HCT116 (cell line): Measurements from ENCODE around the gene PIK3IP1. TPM values are rescaled to one million over a fixed set of nuclear protein-coding genes. Genes with fewer than 3 reads are reported as not detected.

Source experiments
- ATAC-seq: fragments of 200-7000 bp; cut with Tn5 transposase; 2 replicates; pipeline ENCODE4 v1.9.1; 2020; ENCODE audit warnings: mild to moderate bottlenecking, moderate library complexity
- BruUV-seq: library from RNA; stranded (reverse); fragments of 400-500 nt; replicated peaks from 2 replicates; lab custom pipeline; 2021; lab: Mats Ljungman, UMichigan
- CTCF ChIA-PET: fragments of 300-600 bp; sonication (Branson Sonifier 250); formaldehyde crosslinking; loops from one replicate; lab custom pipeline; 2021; ENCODE audit warnings: antibody characterized with exemption; lab: Charles Lee
- POLR2A ChIA-PET: fragments of 300-600, 350-600 bp; sonication (Branson Sonifier 250); formaldehyde crosslinking; loops from one replicate; lab custom pipeline; 2021; ENCODE audit warnings: antibody characterized with exemption; lab: Charles Lee
- RAD21 ChIA-PET, 2 experiments: fragments of 300-600 bp; sonication (Branson Sonifier 250); formaldehyde crosslinking; loops; one replicate each; lab custom pipeline; 2023; ENCODE audit warnings: low total read pairs in 2 of 2; ENCODE audit not compliant: uncharacterized antibody in 2 of 2, unreplicated experiment in 2 of 2, low non-redundant PET in 1 of 2; lab: Charles Lee
- DNase-seq: peaks from one replicate; pipeline ENCODE4 v3.0.0-alpha.2; 2010; ENCODE audit warnings: low read depth, low spot score
- H2AFZ ChIP-seq: fragments of 200-600 bp; shearing (Covaris generic), sonication (generic); 2 replicates; pipeline ENCODE4 v1.6.1; 2017; ENCODE audit warnings: low read depth, mixed run types, mixed read lengths, antibody characterized with exemption, low read length; ENCODE audit not compliant: poor library complexity, severe bottlenecking
- H3K27ac ChIP-seq: 2 replicates; pipeline ENCODE4 v1.5.1; 2012; ENCODE audit warnings: low read depth, low read length
- H3K27me3 ChIP-seq: fragments of 200-600 bp; sonication (generic); 2 replicates; pipeline ENCODE4 v1.6.1; 2016; ENCODE audit warnings: mixed run types, low read length, mixed read lengths; ENCODE audit not compliant: insufficient read depth
- H3K36me3 ChIP-seq, 2 experiments: fragments of 200-500 bp in 1 of 2; fragments of 200-600 bp in 1 of 2; sonication (Bioruptor generic) in 1 of 2; sonication (generic) in 1 of 2; 2 replicates each; pipeline versions ENCODE4 v1.5.1 to v1.6.1; 2014 to 2016; ENCODE audit warnings: low read length in 2 of 2, inconsistent platforms in 1 of 2, mixed read lengths in 1 of 2, mixed run types in 1 of 2; ENCODE audit not compliant: insufficient read depth in 2 of 2, control insufficient read depth in 1 of 2
- H3K4me1 ChIP-seq, 2 experiments: fragments of 200-600 bp in 1 of 2; sonication (generic) in 1 of 2; 2 replicates each; pipeline versions ENCODE4 v1.5.1 to v1.6.1; 2012 to 2017; ENCODE audit warnings: low read length in 2 of 2, inconsistent platforms in 1 of 2, mild to moderate bottlenecking in 1 of 2, mixed read lengths in 1 of 2, mixed run types in 1 of 2, moderate library complexity in 1 of 2; ENCODE audit not compliant: insufficient read depth in 2 of 2, control insufficient read depth in 1 of 2
- H3K4me2 ChIP-seq: fragments of 200-600 bp; sonication (generic); 2 replicates; pipeline ENCODE4 v1.6.1; 2017; ENCODE audit warnings: mixed run types, low read length, mixed read lengths
- H3K4me3 ChIP-seq, 2 experiments: fragments of 200-600 bp in 1 of 2; sonication (generic) in 1 of 2; replicated peaks in 1 of 2; 2 replicates each; pipeline ENCODE4 v1.5.1; 2011 to 2016; ENCODE audit warnings: low read length in 2 of 2, control low read depth in 1 of 2, low read depth in 1 of 2, mild to moderate bottlenecking in 1 of 2, mixed read lengths in 1 of 2, mixed run types in 1 of 2
- H3K79me2 ChIP-seq: fragments of 200-600 bp; sonication (generic); 2 replicates; pipeline ENCODE4 v1.6.1; 2017; ENCODE audit warnings: mild to moderate bottlenecking, mixed run types, low read length, moderate library complexity, mixed read lengths; ENCODE audit not compliant: insufficient read depth
- H3K9ac ChIP-seq: fragments of 200-600 bp; sonication (generic); 2 replicates; pipeline ENCODE4 v1.6.1; 2016; ENCODE audit warnings: low read length, mixed read lengths
- H3K9me2 ChIP-seq: fragments of 200-600 bp; sonication (generic), shearing (Covaris generic); 2 replicates; pipeline ENCODE4 v1.6.1; 2017; ENCODE audit warnings: mixed run types, mild to moderate bottlenecking, moderate library complexity; ENCODE audit not compliant: insufficient read depth
- H3K9me3 ChIP-seq, 2 experiments: fragments of 200-500 bp in 1 of 2; fragments of 200-600 bp in 1 of 2; sonication (Bioruptor generic) in 1 of 2; sonication (generic) in 1 of 2; 2 replicates each; pipeline ENCODE4 v1.6.1; 2014 to 2017; ENCODE audit warnings: low read length in 2 of 2, mixed read lengths in 2 of 2, inconsistent platforms in 1 of 2, low read depth in 1 of 2, mild to moderate bottlenecking in 1 of 2, mixed run types in 1 of 2, moderate library complexity in 1 of 2; ENCODE audit not compliant: control insufficient read depth in 1 of 2, insufficient read depth in 1 of 2
- H4K20me1 ChIP-seq: fragments of 200-600 bp; sonication (generic), shearing (Covaris generic); 2 replicates; pipeline ENCODE4 v1.6.1; 2017; ENCODE audit warnings: mixed run types, mild to moderate bottlenecking, moderate library complexity; ENCODE audit not compliant: insufficient read depth
- CEBPB ChIP-seq: IDR thresholded peaks from 2 replicates; pipeline ENCODE4 v1.6.1; 2012; ENCODE audit warnings: low read depth
- POLR2A ChIP-seq: IDR thresholded peaks from 2 replicates; pipeline ENCODE4 v1.7.0; 2011; ENCODE audit warnings: borderline replicate concordance; ENCODE audit not compliant: insufficient read depth, insufficient read length; ENCODE audit errors: extremely low read depth
- REST ChIP-seq: IDR thresholded peaks from 2 replicates; pipeline ENCODE4 v1.6.1; 2012; ENCODE audit warnings: low read depth
- TCF7L2 ChIP-seq: IDR thresholded peaks from 2 replicates; pipeline ENCODE4 v1.7.0; 2011; ENCODE audit warnings: borderline replicate concordance, inconsistent platforms; ENCODE audit not compliant: insufficient read depth, insufficient read length; ENCODE audit errors: extremely low read depth
- intact Hi-C: fragments of 100-400 bp; cut with micrococcal nuclease; formaldehyde crosslinking; loops from 2 replicates; pipeline ENCODE4 v1.10.0; 2022
- total RNA-seq: library from RNA; stranded (reverse); gene quantifications from one replicate; pipeline ENCODE4 v1.2.1, GENCODE V29; 2021; ENCODE audit not compliant: unreplicated experiment

Gene PIK3IP1
- total RNA-seq, 1 experiment from 2014 or later = 1.6 TPM

- ChIA-PET POLR2A (no interaction called here), CTCF (no interaction called here), RAD21 (no interaction called here)
- BruUV-seq = no TSS peak
- Histone ChIP-seq H3K9ac (no peak overlapping the region), H3K9me2 (no peaks in the 10 kb centered on the region), H3K27me3 (no peaks in the 10 kb centered on the region), H3K27ac (no peak overlapping the region), H3K4me2 (no peak overlapping the region), H2AFZ (no peak overlapping the region), H3K4me3 (no peak overlapping the region), H4K20me1 (no peaks in the 10 kb centered on the region), H3K9me3 (no peaks in the 10 kb centered on the region), H3K79me2 (peaks cover 58% of the 10 kb centered on the region), H3K4me1 (peaks cover 31 to 47% of the 10 kb centered on the region in 2 experiments), H3K36me3 (peaks cover 4 to 17% of the 10 kb centered on the region in 2 experiments; a peak in 3 of 4 replicates)
- intact Hi-C loops = loop anchor here (10.0 kb wide), 1 partner anchor 293 kb away; no protein-coding TSS in a partner anchor
- DNase-seq (no peak), ATAC-seq (no peak)
- TF ChIP-seq REST = no peak
- no peak for TF ChIP-seq TCF7L2
- no peak for TF ChIP-seq CEBPB
- no peak for TF ChIP-seq POLR2A
These were observed 49.2 kb upstream of the PIK3IP1 start for GRCh38 chr22:31341386-31342088.
